Measurements from ENCODE around the gene NFE2L3. TPM values are rescaled to one million over a fixed set of nuclear protein-coding genes. Genes with fewer than 3 reads are reported as not detected.

NFE2L3 gene
- total and polyA plus RNA-seq, 2 of the 8 experiments (the other 6 are each of a cell fraction or from before 2014, with no cell fraction given) = 64.9 to 76.5 TPM

- TF ChIP-seq CHD7 (IDR thresholded peaks at IDR 0.05; ENCODE audit: insufficient replicate concordance, low read length) = peak; percentile 28
- no peak for TF ChIP-seq CTCF (IDR thresholded peaks at IDR 0.05; ENCODE audit: control extremely low read depth in 1 of 3, insufficient read depth in 1 of 3, low read depth in 1 of 3, low read length in 3 of 3)
- peak in 1 of 2 experiments; percentile 46; a peak in 1 of 4 replicates for TF ChIP-seq SIN3A (conservative IDR thresholded peaks at IDR 0.05 in 1 of 2, IDR thresholded peaks at IDR 0.05 in 1 of 2; ENCODE audit: low read depth in 1 of 2, low read length in 2 of 2)
- TF ChIP-seq MAX (IDR thresholded peaks at IDR 0.05) = peak; percentile 39; the same call in 1 of the 2 replicates
- TF ChIP-seq YY1 (IDR thresholded peaks at IDR 0.05; ENCODE audit: low read depth, low read length) = peak; percentile 93
Measured at GRCh38 chr7:26200038-26200443, 48.0 kb downstream of the NFE2L3 start (continued).
